ENCODE data around the gene ATP1B2. TPM values are rescaled to one million over a fixed set of nuclear protein-coding genes. Genes with fewer than 3 reads are reported as not detected.

Gene ATP1B2
- total RNA-seq, 8 experiments from 2014 or later, result 0.31 to 43.9 (median 8.4) TPM

GRCh38 chr17:7674934-7675333 is 24.2 kb downstream of the ATP1B2 start:
- WGBS, 10 experiments, result 17 to 98% (median 84%) methylated on average over 1 to 7 of the region's 14 CpGs; no CpG with 5 or more reads in 4 of the 10 experiments
- no peak overlapping the region for H3K27ac ChIP-seq
- in situ Hi-C loops (cut with MboI; ENCODE audit: low pct_unique_long_range_greater_than_20kb in 2 of 9, low sequenced_read_pairs in 9 of 9, unreplicated experiment in 9 of 9), result no loop called here

GRCh38 chr17:7676533-7676932 is 25.8 kb downstream of the ATP1B2 start:
- no peak for ATAC-seq (replicated peaks in 6 of 8)
- WGBS, 10 experiments, result 60 to 100% (median 82%) methylated on average over 1 to 5 of the region's 5 CpGs; no CpG with 5 or more reads in 6 of the 10 experiments

More at GRCh38 chr17:7674934-7675333, 24.2 kb downstream of the ATP1B2 start:
- no peaks in the 10 kb centered on the region for H3K4me1 ChIP-seq (replicated peaks in 1 of 2)
- no peak for ATAC-seq (replicated peaks in 6 of 8)
- H3K4me3 ChIP-seq, result no peak overlapping the region

GRCh38 chr17:7677388-7678067 is 26.8 kb downstream of the ATP1B2 start:
- no peak overlapping the region for H3K27ac ChIP-seq
- WGBS, 10 experiments, result 22 to 96% (median 70%) methylated on average over 3 to 5 of the region's 10 CpGs; no CpG with 5 or more reads in 1 of the 10 experiments
- no peak for ATAC-seq (replicated peaks in 6 of 8)
- H3K4me1 ChIP-seq (replicated peaks in 1 of 2), result no peaks in the 10 kb centered on the region
- no peak overlapping the region for H3K4me3 ChIP-seq
- in situ Hi-C loops (cut with MboI; ENCODE audit: low pct_unique_long_range_greater_than_20kb in 2 of 9, low sequenced_read_pairs in 9 of 9, unreplicated experiment in 9 of 9), result no loop called here

More at GRCh38 chr17:7676533-7676932, 25.8 kb downstream of the ATP1B2 start:
- Histone ChIP-seq H3K4me1 (replicated peaks in 1 of 2) (no peaks in the 10 kb centered on the region), H3K4me3 (no peak overlapping the region), H3K27ac (no peak overlapping the region)
- in situ Hi-C loops (cut with MboI; ENCODE audit: low pct_unique_long_range_greater_than_20kb in 2 of 9, low sequenced_read_pairs in 9 of 9, unreplicated experiment in 9 of 9), result no loop called here

GRCh38 chr17:7684851-7685532 is 34.3 kb downstream of the ATP1B2 start:
- Histone ChIP-seq H3K4me1 (replicated peaks in 1 of 2) (peaks cover 4 to 11% of the 10 kb centered on the region in 2 donors), H3K27ac (peak overlapping the region; percentile 100), H3K4me3 (peak overlapping the region; percentile 45 to 95 (median 67))
- no peak for ATAC-seq (replicated peaks in 6 of 8)
- in situ Hi-C loops (cut with MboI; ENCODE audit: low pct_unique_long_range_greater_than_20kb in 2 of 9, low sequenced_read_pairs in 9 of 9, unreplicated experiment in 9 of 9), result no loop called here
- 23 to 67% (median 44%) methylated on average over 2 to 12 of the region's 15 CpGs for WGBS, 10 experiments

GRCh38 chr17:7685533-7686221 is 35.0 kb downstream of the ATP1B2 start:
- Histone ChIP-seq H3K27ac (peak overlapping the region; percentile 100), H3K4me1 (replicated peaks in 1 of 2) (peaks cover 4 to 11% of the 10 kb centered on the region in 2 donors), H3K4me3 (peak overlapping the region; percentile 45 to 95 (median 67))
- ATAC-seq (replicated peaks in 6 of 8), result peak; percentile 62 to 77 (median 68)
- in situ Hi-C loops (cut with MboI; ENCODE audit: low pct_unique_long_range_greater_than_20kb in 2 of 9, low sequenced_read_pairs in 9 of 9, unreplicated experiment in 9 of 9), result no loop called here
- WGBS, 10 experiments, result 0 to 6% (median 1%) methylated on average over 4 to 32 of the region's 44 CpGs

GRCh38 chr17:7686222-7687071 is 35.7 kb downstream of the ATP1B2 start:
- H3K4me1 ChIP-seq (replicated peaks in 1 of 2), result peaks cover 4 to 11% of the 10 kb centered on the region in 2 donors
- H3K27ac ChIP-seq, result peak overlapping the region; percentile 100
- ATAC-seq (replicated peaks in 6 of 8), result peak; percentile 38 to 61 (median 50)
- WGBS, 10 experiments, result 0 to 3% (median 0%) methylated on average over 1 to 20 of the region's 30 CpGs
- in situ Hi-C loops (cut with MboI; ENCODE audit: low pct_unique_long_range_greater_than_20kb in 2 of 9, low sequenced_read_pairs in 9 of 9, unreplicated experiment in 9 of 9), result no loop called here
- peak overlapping the region; percentile 45 to 95 (median 67) for H3K4me3 ChIP-seq

- peaks cover 4 to 11% of the 10 kb centered on the region in 2 donors for H3K4me1 ChIP-seq (replicated peaks in 1 of 2)
- peak within 1 kb of the TSS; percentile 100 for H3K27ac ChIP-seq
- ATAC-seq (replicated peaks in 6 of 8), result peak; percentile 6 to 33 (median 16)
- whole genome bisulfite sequencing, 10 experiments, result 0 to 2% (median 0%) methylated on average over 1 to 17 of the region's 30 CpGs
- in situ Hi-C loops (cut with MboI; ENCODE audit: low pct_unique_long_range_greater_than_20kb in 2 of 9, low sequenced_read_pairs in 9 of 9, unreplicated experiment in 9 of 9), result no loop called here
- H3K4me3 ChIP-seq, result peak within 1 kb of the TSS; percentile 45 to 95 (median 67)
These were observed 36.6 kb downstream of the ATP1B2 start, which contains the start of gene TP53 for GRCh38 chr17:7687072-7687907. Gene TP53, minus strand, starts transcription at chr17:7687490. Its CDS starts 10,896 bp downstream, at chr17:7676594.

GRCh38 chr17:7687908-7688807 is 37.4 kb downstream of the ATP1B2 start, which contains the start of gene WRAP53:
Gene WRAP53, plus strand, starts transcription at chr17:7688477. Its CDS starts 172 bp downstream, at chr17:7688649.
- in situ Hi-C loops (cut with MboI; ENCODE audit: low pct_unique_long_range_greater_than_20kb in 2 of 9, low sequenced_read_pairs in 9 of 9, unreplicated experiment in 9 of 9), result no loop called here
- Histone ChIP-seq H3K4me1 (replicated peaks in 1 of 2) (peaks cover 4 to 11% of the 10 kb centered on the region in 2 donors), H3K27ac (peak within 1 kb of the TSS; percentile 100), H3K4me3 (peak within 1 kb of the TSS; percentile 45 to 95 (median 67))
- ATAC-seq (replicated peaks in 6 of 8), result peak; percentile 77 to 86 (median 84)
- 0 to 4% (median 0%) methylated on average over 1 to 14 of the region's 51 CpGs for WGBS, 10 experiments

- 0 to 40% (median 0%) methylated on average over 1 to 9 of the region's 13 CpGs; no CpG with 5 or more reads in 3 of the 10 experiments for WGBS, 10 experiments
- H3K4me3 ChIP-seq, result peak overlapping the region; percentile 45 to 95 (median 67)
- in situ Hi-C loops (cut with MboI; ENCODE audit: low pct_unique_long_range_greater_than_20kb in 2 of 9, low sequenced_read_pairs in 9 of 9, unreplicated experiment in 9 of 9), result no loop called here
- no peak for ATAC-seq (replicated peaks in 6 of 8)
- no peak overlapping the region for H3K27ac ChIP-seq
- peaks cover 3 to 11% of the 10 kb centered on the region in 2 donors for H3K4me1 ChIP-seq (replicated peaks in 1 of 2)
These were observed 38.1 kb downstream of the ATP1B2 start for GRCh38 chr17:7688808-7689316.

- 86 to 100% (median 98%) methylated on average over 1 to 10 of the region's 10 CpGs; no CpG with 5 or more reads in 1 of the 10 experiments for WGBS, 10 experiments
- no peak overlapping the region for H3K4me3 ChIP-seq
- in situ Hi-C loops (cut with MboI; ENCODE audit: low pct_unique_long_range_greater_than_20kb in 2 of 9, low sequenced_read_pairs in 9 of 9, unreplicated experiment in 9 of 9), result no loop called here
- no peak overlapping the region for H3K27ac ChIP-seq
- ATAC-seq (replicated peaks in 6 of 8), result no peak
- H3K4me1 ChIP-seq (replicated peaks in 1 of 2), result no peaks in the 10 kb centered on the region
These were observed 44.9 kb downstream of the ATP1B2 start for GRCh38 chr17:7695586-7695985.

All from motor neuron (in vitro differentiated cells).